DMS153 treated with DMSO at 0.1 percent for 48 hours (cell line): ENCODE measurements around the gene ODR4.
"Not testable (repeated sequence)": the region's sequence is repeated elsewhere in the genome, so short reads cannot be mapped to it uniquely, and the experiment has no call there.

Experiments used
- DNase-seq: peaks from one replicate; lab custom pipeline; 2025; ENCODE audit not compliant: unreplicated experiment; lab: John Stamatoyannopoulos, UW

Gene ODR4

DNA sequence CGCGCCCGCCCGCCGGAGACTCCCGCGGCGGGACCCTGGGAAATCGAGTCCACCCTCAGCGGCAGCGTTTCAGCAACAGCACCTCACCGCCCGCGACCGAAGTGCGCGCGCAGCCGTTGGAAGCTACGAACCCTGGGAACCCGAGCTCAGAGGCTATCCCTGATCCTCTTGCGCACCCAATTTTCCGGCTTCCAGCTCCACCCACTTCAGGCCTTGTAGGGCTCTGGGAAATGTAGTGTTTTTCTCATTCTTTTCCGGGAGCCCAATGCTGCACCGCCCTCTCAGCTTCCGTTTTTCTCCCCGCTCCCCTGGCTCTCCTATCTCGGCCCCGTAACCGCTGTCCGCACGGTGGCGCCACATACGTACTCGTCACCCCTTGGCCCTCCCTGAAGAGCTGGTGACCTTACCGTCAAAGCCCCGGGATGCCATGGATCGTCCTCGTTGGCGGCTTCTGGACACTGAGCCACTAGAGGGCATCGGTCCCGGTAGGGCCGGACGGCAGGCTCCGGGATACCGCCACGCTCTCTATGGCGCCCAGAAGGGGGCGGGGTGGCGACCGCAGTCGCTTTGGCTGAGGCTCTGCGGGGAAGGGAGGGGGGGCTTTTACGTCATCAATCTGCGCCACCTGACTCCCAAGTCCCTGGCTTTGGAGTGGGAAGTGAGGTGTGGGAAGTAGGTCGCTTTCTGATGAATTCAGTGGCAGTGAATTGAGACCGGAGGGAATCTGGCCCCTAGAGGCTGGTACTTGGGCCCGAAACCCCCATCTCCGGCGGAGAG is at the start of gene ODR4, which contains the start of gene TPR:
Gene ODR4 (plus strand): TSS at position 687 of the 777 bp plus-strand sequence. CDS start 3,948 bp downstream, outside the sequence.
Gene TPR (minus strand): TSS at position 102 of the 777 bp plus-strand sequence. CDS start 225 bp downstream, outside the sequence.
- DNase-seq = peak; percentile 100

GRCh38 chr1:186326009-186326408 is 49.6 kb upstream of the ODR4 start:
- no peak for DNase-seq

- no peak for DNase-seq
Measured at GRCh38 chr1:186327331-186327730, 48.3 kb upstream of the ODR4 start.

- no peak for DNase-seq
Measured at GRCh38 chr1:186330758-186331157, 44.9 kb upstream of the ODR4 start.

DNA sequence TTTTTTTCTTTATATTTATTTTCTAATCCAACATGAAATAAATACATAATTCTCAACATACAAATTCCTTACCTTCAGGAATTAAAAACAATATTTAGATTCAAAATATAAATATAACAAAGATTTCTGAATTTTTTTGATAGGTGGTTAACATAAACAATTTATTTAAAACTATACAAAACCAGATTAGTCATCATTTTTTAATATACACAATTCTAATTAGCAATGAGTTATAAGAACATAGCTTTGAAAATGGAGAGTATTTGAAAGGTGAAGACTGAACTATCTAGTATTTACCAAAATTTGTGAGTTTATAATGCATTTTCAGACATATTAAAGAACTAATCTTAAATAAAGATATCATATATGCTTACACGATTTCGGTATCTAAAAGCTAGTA is 38.1 kb upstream of the ODR4 start:
- DNase-seq = no peak

- DNase-seq = no peak
Measured at GRCh38 chr1:186340772-186341171, 34.9 kb upstream of the ODR4 start.

DNA sequence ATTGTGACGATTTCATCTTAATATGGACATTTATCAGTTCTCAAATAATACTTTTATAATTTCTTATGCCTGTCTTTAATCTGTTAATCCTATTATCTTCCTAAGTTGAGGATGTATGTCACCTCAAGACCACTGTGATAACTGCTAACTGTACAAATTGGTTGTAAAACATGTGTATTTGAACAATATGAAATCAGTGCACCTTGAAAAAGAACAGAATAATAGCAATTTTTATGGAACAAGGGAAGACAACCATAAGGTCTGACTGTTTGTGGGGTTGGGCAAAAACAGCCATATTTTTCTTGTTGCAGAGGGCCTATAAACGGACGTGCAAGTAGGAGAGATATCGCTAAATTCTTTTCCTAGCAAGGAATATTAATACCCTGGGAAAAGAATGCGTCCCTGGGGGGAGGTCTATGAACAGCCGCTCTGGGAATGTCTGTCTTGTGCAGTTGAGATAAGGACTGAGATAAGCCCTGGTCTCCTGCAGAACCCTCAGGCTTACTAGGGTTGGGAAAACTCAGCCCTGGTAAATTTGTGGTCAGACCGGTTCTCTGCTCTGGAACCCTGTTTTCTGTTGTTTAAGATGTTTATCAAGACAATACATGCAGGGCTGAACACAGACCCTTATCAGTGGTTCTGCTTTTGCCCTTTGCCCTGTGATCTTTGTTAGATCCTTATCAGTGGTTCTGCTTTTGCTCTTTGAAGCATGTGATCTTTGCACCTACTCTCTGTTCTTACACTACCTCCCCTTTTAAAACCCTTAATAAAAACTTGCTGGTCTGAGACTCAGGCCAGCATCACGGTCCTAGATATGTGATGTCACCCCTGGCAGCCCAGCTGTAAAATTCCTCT is 27.6 kb upstream of the ODR4 start:
- DNase-seq = not testable (repeated sequence)

GRCh38 chr1:186374303-186375151 is 1.1 kb upstream of the ODR4 start:
- peak; percentile 45 for DNase-seq

- peak; percentile 88 for DNase-seq
Measured at GRCh38 chr1:186375929-186376319, 286 bp downstream of the ODR4 start.

DNA sequence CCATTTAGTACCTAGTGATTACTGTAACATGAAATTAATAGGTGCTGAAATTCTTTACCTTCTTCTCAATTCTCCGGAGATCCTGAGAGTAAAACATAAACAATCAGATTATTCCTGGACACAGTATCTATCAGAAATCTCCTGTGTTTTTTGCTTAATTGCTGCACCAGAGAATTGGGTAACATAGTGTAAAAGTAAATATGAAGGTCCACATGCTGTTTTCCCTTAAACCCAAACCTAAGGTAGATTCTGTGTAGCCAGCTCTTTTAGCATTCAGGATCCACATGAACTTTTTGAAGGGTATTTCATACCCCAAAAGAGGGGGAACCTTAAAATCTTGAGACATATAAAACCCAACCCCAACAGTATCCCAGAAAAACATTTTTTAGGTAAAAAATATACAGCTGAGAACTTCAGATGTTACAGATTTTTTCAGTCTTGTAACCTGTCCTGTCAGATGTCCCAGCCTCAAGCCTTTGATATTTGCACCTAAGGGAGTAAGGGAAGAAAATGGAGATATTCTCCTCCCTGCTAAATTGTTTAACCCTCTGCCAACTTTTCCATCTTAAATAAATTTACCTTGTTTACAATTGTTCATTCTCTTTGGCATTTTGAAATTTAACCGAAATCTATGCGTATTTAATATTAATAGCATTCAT is 11.2 kb downstream of the ODR4 start:
- DNase-seq = no peak

- DNase-seq = no peak
Measured at GRCh38 chr1:186390925-186391324, 15.3 kb downstream of the ODR4 start.

- DNase-seq = no peak
Measured at GRCh38 chr1:186391841-186392240, 16.2 kb downstream of the ODR4 start.

GRCh38 chr1:186392711-186393110 is 17.1 kb downstream of the ODR4 start:
- not testable (repeated sequence) for DNase-seq

- DNase-seq = not testable (repeated sequence)
Measured at GRCh38 chr1:186401446-186401845, 25.8 kb downstream of the ODR4 start.

- no peak for DNase-seq
Measured at GRCh38 chr1:186403632-186404031, 28.0 kb downstream of the ODR4 start.

GRCh38 chr1:186404454-186405051 is 28.9 kb downstream of the ODR4 start:
- DNase-seq = no peak

GRCh38 chr1:186409091-186409490 is 33.5 kb downstream of the ODR4 start:
- no peak for DNase-seq

DNA sequence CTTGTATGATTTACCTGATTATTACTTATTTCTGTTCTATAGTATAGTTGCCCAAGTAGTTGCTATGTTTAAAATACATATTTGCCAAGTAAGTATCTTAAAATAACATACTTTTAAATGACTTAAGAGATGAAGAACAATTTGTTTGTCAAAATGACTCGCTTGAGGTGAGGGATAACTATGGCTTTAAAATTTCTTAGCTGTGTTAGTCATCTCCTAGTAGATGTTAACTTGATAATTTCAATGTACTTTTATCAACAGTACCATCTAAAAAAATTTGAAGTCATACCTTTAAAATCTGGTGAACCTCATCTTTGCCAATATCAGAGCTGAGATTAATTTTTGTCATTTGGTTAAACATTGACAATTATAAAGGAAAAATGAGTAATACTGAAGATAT is 37.7 kb downstream of the ODR4 start:
- no peak for DNase-seq

DNA sequence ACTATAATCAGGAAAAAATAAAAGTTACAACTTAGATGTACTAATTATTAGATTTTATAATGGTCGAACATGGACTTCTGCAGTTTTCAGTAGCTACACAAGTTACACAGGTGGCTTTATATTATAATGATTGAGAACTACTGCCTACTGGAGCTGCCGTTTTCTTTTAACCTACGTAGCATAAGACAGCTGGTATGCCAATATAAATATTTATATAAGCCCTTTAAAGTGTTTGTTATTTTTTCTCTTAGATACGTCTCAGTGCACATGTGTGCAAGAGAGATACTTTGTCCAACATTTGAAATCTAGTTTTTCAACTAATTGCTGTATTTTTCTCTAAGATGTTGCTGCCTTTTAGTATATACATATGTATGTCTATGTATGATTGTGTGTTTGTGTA is 42.9 kb downstream of the ODR4 start:
- no peak for DNase-seq

GRCh38 chr1:186420311-186420710 is 44.7 kb downstream of the ODR4 start:
- DNase-seq = no peak
